K562 (cell line): ENCODE measurements around the gene ITGA7. TPM values are rescaled to one million over a fixed set of nuclear protein-coding genes. Genes with fewer than 3 reads are reported as not detected.

Experiments
- ATAC-seq: fragments of 200-7000 bp; cut with Tn5 transposase; 3 replicates; pipeline ENCODE4 v1.9.1; 2020; ENCODE audit warnings: moderate library complexity
- BruUV-seq: library from RNA; stranded (reverse); fragments of 400-500 nt; replicated peaks from 2 replicates; lab custom pipeline; 2021; lab: Mats Ljungman, UMichigan
- CTCF ChIA-PET: fragments of 300-600 bp; formaldehyde crosslinking; extraction: SDS; loops from one replicate; lab custom pipeline; 2021; ENCODE audit warnings: low intra/inter-chr PET ratio; lab: Yijun Ruan, JAX
- POLR2A ChIA-PET: fragments of 300-600, 350-650 bp; sonication (Branson Sonifier 250); formaldehyde crosslinking; extraction: SDS; loops from one replicate; lab custom pipeline; 2021; ENCODE audit warnings: antibody characterized with exemption, inconsistent platforms; lab: Yijun Ruan, JAX
- DNase-seq, 4 experiments: peaks; one replicate each; pipeline versions ENCODE4 v3.0.0 to v3.0.0-alpha.2; 2011 to 2018; ENCODE audit warnings: low spot score in 3 of 4, mixed read lengths in 3 of 4; ENCODE audit errors: extremely low read depth in 1 of 4
- FAIRE-seq: peaks from 2 replicates; lab custom pipeline; 2011; peaks lifted over from hg19 to GRCh38; lab: Jason Lieb, UNC
- H2AFZ ChIP-seq: 2 replicates; pipeline ENCODE4 v1.6.0; 2011; ENCODE audit warnings: low read depth, low read length, control low read depth, inconsistent platforms
- H3K27ac ChIP-seq: fragments of 200-600 bp; 3 replicates; pipeline ENCODE4 v1.8.0; 2011; ENCODE audit warnings: low read depth, mild to moderate bottlenecking, control low read depth, inconsistent platforms, low read length, moderate library complexity, mixed read lengths; ENCODE audit errors: extremely low read depth
- H3K27me3 ChIP-seq, 2 experiments: fragments of 300-600 bp in 1 of 2; 2 replicates in 1 of 2; 3 replicates in 1 of 2; pipeline versions ENCODE4 v1.6.0 to v1.8.0; 2011; ENCODE audit warnings: inconsistent platforms in 2 of 2, low read length in 2 of 2, mild to moderate bottlenecking in 1 of 2, mixed read lengths in 1 of 2, moderate library complexity in 1 of 2; ENCODE audit not compliant: control insufficient read depth in 2 of 2, insufficient read depth in 2 of 2
- H3K36me3 ChIP-seq: fragments of 300-600 bp; 3 replicates; pipeline ENCODE4 v1.8.0; 2011; ENCODE audit warnings: mild to moderate bottlenecking, low read length, inconsistent platforms; ENCODE audit not compliant: control insufficient read depth, insufficient read depth
- H3K4me1 ChIP-seq, 2 experiments: fragments of 200-600 bp in 1 of 2; replicated peaks in 1 of 2; 2 replicates in 1 of 2; 3 replicates in 1 of 2; pipeline versions ENCODE4 v1.5.1 to v1.8.0; 2011; ENCODE audit warnings: inconsistent platforms in 2 of 2, low read length in 2 of 2, mild to moderate bottlenecking in 1 of 2, mixed read lengths in 1 of 2, moderate library complexity in 1 of 2; ENCODE audit not compliant: control insufficient read depth in 2 of 2, insufficient read depth in 2 of 2
- H3K4me2 ChIP-seq: 2 replicates; pipeline ENCODE4 v1.6.1; 2011; ENCODE audit warnings: low read length, control low read depth, inconsistent platforms, mixed read lengths; ENCODE audit not compliant: insufficient read depth
- H3K4me3 ChIP-seq: fragments of 200-600 bp; sonication (generic), shearing (Covaris generic); 2 replicates; pipeline ENCODE4 v1.5.1; 2016; ENCODE audit warnings: control low read depth, inconsistent platforms
- H3K79me2 ChIP-seq: fragments of 200-600 bp; 3 replicates; pipeline ENCODE4 v1.8.0; 2011; ENCODE audit warnings: low read length, inconsistent platforms; ENCODE audit not compliant: control insufficient read depth, insufficient read depth
- H3K9ac ChIP-seq, 2 experiments: 2 replicates each; pipeline versions ENCODE4 v1.6.0 to v1.6.1; 2011; ENCODE audit warnings: low read depth in 2 of 2, low read length in 2 of 2, control low read depth in 1 of 2, inconsistent platforms in 1 of 2, mild to moderate bottlenecking in 1 of 2, mixed read lengths in 1 of 2; ENCODE audit not compliant: insufficient read depth in 1 of 2
- H3K9me1 ChIP-seq: one replicate; pipeline ENCODE4 v1.6.0; 2011; ENCODE audit warnings: inconsistent platforms, mild to moderate bottlenecking, low read length, moderate library complexity; ENCODE audit not compliant: control insufficient read depth, insufficient read depth
- H3K9me3 ChIP-seq: replicated peaks from 2 replicates; pipeline ENCODE4 v1.5.1; 2011; ENCODE audit warnings: low read depth, low read length, inconsistent platforms; ENCODE audit not compliant: control insufficient read depth, insufficient read depth
- H4K20me1 ChIP-seq: replicated peaks from 2 replicates; pipeline ENCODE4 v1.6.1; 2011; ENCODE audit warnings: low read length, inconsistent platforms, mixed read lengths; ENCODE audit not compliant: control insufficient read depth, insufficient read depth
- ZFX ChIP-seq: sonication (generic); formaldehyde crosslinking; IDR thresholded peaks from 2 replicates; pipeline ENCODE4 v1.8.0; 2022; ENCODE audit warnings: mild to moderate bottlenecking, missing genetic modification reagents, moderate library complexity
- ZSCAN29 ChIP-seq: fragments of 450-650 bp; IDR thresholded peaks from 2 replicates; pipeline ENCODE4 v1.6.1; 2017
- WGBS: fragments of 100-300 bp; shearing (Covaris generic); methylation state at CpG from one replicate; pipeline ENCODE4 v1.1.6; 2016; ENCODE audit warnings: low coverage, mixed read lengths; ENCODE audit not compliant: insufficient coverage; ENCODE audit errors: missing lambda C conversion rate; 5-methylcytosine and 5-hydroxymethylcytosine counted together
- in situ Hi-C: fragments of 300-500 bp; cut with MboI; formaldehyde crosslinking; loops from 4 replicates; pipeline ENCODE4 v1.15.0; 2018; ENCODE audit warnings: inconsistent platforms, mixed read lengths
- intact Hi-C: fragments of 100-400 bp; cut with micrococcal nuclease; formaldehyde crosslinking; loops from 2 replicates; pipeline ENCODE4 v1.14.2; 2022
- polyA plus RNA-seq, 8 experiments: library from polyadenylated mRNA; depleted of rRNA in 4 of 8; stranded (reverse) in 5 of 8; unstranded in 3 of 8; fragments of >200 nt; fragmentation: Nextera tagmentation in 2 of 8; fragmentation: Illumina TruSeq in 1 of 8; extraction: Ambion mirVana in 2 of 8; extraction: Trizol in 1 of 8; gene quantifications; 2 replicates each; pipeline versions ENCODE4 v1.2.1 to v1.2.3, GENCODE V29; 2011 to 2014; ENCODE audit warnings: inconsistent platforms in 1 of 8, missing spikeins in 1 of 8
- total RNA-seq, 7 experiments: library from RNA; depleted of rRNA in 6 of 7; stranded (reverse); fragments of >200 nt in 6 of 7; fragmentation: Illumina TruSeq in 2 of 7; extraction: Trizol in 2 of 7; gene quantifications; 2 replicates each; pipeline versions ENCODE4 v1.2.1 to v1.2.3, GENCODE V29; 2011 to 2021; ENCODE audit warnings: low replicate concordance in 1 of 7
- TF ChIP-seq, protein P1 (sequence below): fragments of 250-450 bp; sonication (Bioruptor Pico); IDR thresholded peaks from 2 replicates; pipeline ENCODE4 v1.8.0; 2021; ENCODE audit warnings: moderate library complexity, mild to moderate bottlenecking, inconsistent platforms

ITGA7 gene
- total and polyA plus RNA-seq, 9 of the 15 experiments (the other 6 are each of a cell fraction or from before 2014, with no cell fraction given): 0.11 to 2.3 (median 0.56) TPM; not detected in 1

DNA sequence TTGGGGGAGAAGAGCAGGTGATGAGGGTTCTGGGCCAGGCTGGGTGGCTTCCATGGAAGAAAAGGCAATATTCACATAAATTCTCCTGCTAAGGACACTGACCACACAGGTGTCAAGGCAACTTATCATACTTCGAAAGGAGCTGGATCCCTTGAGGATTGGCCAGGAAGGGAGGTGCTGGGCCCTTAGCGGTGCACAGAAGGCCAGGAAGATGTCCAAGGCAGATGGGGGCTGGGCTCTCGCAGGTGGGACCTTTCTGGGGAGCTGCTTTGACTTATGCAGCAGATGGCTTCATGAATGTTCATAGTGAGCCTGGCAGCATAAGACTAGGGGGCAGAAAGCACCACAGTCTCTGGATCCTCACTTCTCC lies 17.2 kb upstream of the ITGA7 start:
- BruUV-seq: no TSS peak
- ATAC-seq (no peak), FAIRE-seq (no peak), DNase-seq (no peak)
- Histone ChIP-seq H3K36me3 (peaks cover 42% of the 10 kb centered on the region), H3K4me1 (peaks cover 16 to 45% of the 10 kb centered on the region in 2 experiments; a peak in 4 of 5 replicates), H3K79me2 (peaks cover 28% of the 10 kb centered on the region), H3K27me3 (no peaks in the 10 kb centered on the region), H3K4me2 (no peak overlapping the region), H3K9ac (0 out of 4 replicates have a peak overlapping the region, but pooled peaks of 1 of the 2 experiments have one; percentile 39), H2AFZ (no peak overlapping the region), H3K4me3 (no peak overlapping the region), H3K27ac (no peak overlapping the region), H4K20me1 (peaks cover 22% of the 10 kb centered on the region; the same call in 1 of the 2 replicates), H3K9me3 (no peaks in the 10 kb centered on the region), H3K9me1 (no peaks in the 10 kb centered on the region)
- intact Hi-C loops (loop anchor here (1.0 kb wide), 1 partner anchor 12 kb away; no protein-coding TSS in a partner anchor), in situ Hi-C loops (no loop called here)
- POLR2A ChIA-PET: interaction anchor here (0.6 to 1.4 kb wide), 5 partner anchors 9 to 73 kb away, joined by 3 to 12 read pairs (median 4); partner anchors contain the start of gene BLOC1S1
- TF ChIP-seq ZFX (CRISPR knock-in tag): peak; percentile 39
- TF ChIP-seq, protein P1, sequence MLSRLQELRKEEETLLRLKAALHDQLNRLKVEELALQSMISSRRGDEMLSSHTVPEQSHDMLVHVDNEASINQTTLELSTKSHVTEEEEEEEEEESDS (CRISPR knock-in tag): no peak
- TF ChIP-seq ZSCAN29: 0 out of 2 replicates have a peak, but pooled peaks have one; percentile 25
- WGBS: 70% methylated on average over 3 of the region's 3 CpGs
- CTCF ChIA-PET: interaction anchor here (3.1 kb wide), 1 partner anchor 12 kb away, joined by 20 read pairs; no protein-coding TSS in a partner anchor
